HG03378 (cell line): Measurements from ENCODE around the gene MAP3K19.

Experiments used
- ATAC-seq: cut with Tn5 transposase; IDR thresholded peaks from one replicate; pipeline ENCODE4 v1.9.1; 2021; ENCODE audit warnings: mild to moderate bottlenecking, moderate library complexity; ENCODE audit not compliant: unreplicated experiment

The MAP3K19 gene

DNA sequence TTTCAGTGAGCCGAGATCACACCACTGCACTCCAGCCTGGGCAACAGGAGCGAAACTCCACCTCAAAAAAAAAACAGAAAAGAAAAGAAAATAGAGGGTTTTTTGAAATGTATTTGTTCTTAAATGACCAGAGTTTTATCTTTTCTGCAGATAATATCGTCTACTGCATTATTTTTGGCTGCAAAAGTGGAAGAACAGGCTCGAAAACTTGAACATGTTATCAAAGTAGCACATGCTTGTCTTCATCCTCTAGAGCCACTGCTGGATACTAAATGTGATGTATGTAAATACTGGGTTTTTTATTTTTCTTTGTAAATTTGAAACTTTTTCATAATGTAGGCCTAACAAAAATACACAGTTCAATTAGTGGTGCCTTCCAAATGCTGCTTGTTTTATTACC, 110.6 kb downstream of the MAP3K19 start:
- ATAC-seq = no peak

GRCh38 chr2:134934641-134935040, 112.6 kb downstream of the MAP3K19 start:
- ATAC-seq = no peak

- ATAC-seq = no peak
Observed at GRCh38 chr2:134934150-134934549, 113.1 kb downstream of the MAP3K19 start.

- no peak for ATAC-seq
Observed at GRCh38 chr2:134933732-134934131, 113.5 kb downstream of the MAP3K19 start.

DNA sequence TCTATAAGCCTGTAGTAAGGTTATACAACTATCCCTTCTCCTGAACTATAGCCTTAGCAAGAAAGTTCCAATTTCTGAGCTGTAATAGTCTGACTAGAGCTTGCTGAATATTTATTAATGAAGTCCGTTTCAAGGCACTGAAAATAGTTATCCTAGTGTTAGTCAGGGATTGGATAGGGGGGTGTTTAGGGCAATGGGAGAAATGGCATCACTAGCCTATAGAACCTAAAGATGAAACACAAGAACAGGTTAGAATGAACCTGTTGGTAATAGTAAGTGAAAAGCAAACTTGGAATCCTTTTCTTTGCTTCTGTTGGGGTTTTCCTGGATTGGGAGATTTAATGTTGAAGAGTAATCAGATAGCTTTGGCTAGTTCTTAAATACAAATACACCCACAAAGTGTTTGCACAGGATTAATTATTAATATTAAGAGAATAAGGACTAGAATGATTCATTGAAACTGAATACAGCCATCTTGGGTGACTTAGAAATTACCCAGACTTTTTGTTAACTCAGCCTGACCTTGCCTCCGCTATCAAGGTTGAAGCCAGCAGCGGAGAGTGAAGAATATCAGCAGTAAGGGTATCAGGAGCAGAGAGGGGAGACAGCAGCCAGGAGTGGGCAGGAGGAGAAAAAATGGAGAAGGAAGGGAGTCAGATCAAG, 114.3 kb downstream of the MAP3K19 start:
- no peak for ATAC-seq

DNA sequence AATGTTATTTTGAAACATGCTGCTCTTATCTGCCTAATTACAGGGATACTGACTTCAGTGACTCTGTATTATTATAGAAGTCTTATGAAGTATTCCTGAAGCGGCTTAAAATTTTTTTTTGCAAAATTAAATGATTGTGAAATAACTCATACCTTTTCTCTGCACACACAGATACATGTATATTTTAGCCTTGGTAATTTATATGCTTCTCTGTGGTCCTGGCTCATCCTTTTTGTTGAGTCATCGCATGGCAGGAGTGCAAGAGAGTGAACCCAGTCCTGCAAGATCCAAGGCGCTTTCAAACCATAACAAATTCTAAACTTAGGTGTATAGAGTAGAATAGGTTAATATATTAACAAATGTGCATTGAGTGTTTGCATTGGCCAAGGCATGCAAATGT, 120.1 kb downstream of the MAP3K19 start:
- ATAC-seq = no peak

- ATAC-seq = no peak
Observed at GRCh38 chr2:134926231-134926931, 120.9 kb downstream of the MAP3K19 start.

DNA sequence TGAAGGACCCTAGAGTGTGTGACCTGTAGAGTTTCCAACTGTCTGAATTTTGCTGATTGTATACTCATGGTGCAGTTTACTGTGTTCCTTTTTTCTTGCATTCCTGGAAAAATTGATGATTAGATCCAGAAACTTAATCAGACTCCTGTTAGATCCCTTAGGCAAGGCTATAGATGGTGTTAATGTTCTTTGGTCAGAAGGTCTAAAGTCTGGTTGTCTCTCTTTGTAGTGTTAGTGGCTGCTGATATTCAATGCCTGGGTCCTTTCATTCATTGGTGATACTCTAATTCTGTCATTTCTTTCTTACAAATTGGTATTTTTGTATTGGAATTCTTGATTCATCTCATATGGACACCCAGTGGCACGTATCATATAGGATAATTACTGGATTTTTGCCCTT, 122.3 kb downstream of the MAP3K19 start:
- no peak for ATAC-seq

DNA sequence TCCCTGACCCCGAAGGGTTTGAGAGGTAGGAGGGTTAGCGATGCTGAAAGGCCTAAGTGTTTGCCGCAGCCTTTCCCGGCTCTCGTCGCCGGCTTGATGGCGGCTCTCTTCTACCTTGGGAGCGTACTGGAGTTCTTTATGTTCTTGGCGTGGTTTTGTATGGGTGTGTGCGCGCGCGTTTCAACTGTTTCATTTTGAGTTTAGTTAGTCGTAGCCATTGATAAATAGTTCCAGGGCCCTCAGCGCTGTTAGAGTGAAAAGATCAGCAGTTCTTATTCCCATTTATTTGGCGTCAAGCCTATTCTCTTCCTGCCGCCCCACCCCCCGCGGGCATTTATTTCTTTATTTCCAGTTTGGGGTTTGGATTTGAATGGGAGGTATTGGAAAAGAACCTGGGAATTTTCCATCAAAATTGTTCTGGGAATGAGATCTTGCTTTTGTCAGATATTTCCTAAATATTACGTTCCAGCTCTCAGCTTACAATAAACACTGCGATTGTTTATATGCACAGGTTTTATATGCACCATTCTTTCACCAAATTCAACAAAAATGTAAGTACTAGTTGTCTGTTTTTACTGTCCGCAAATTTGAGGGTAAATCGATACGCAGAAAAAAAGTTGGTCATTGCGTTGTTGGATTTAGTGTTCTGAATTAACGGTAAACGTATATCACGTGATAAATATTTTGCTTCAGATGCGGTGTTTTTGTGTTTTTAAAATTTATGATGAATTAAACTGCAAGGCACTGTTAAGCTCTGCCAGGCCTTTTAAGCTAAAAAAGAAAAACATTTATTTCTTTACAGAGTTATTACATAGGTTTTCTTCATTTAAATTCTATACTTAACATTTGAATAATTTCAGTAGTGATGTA, 127.7 kb downstream of the MAP3K19 start:
- no peak for ATAC-seq

- peak; percentile 81 for ATAC-seq
Observed at GRCh38 chr2:134918526-134919340, 128.5 kb downstream of the MAP3K19 start, which contains the start of gene CCNT2. Gene CCNT2 (plus strand): TSS chr2:134918822. CDS start chr2:134918855, 33 bp downstream.

- peak; percentile 79 for ATAC-seq
Observed at GRCh38 chr2:134917888-134918525, 129.2 kb downstream of the MAP3K19 start.

- ATAC-seq = no peak
Observed at GRCh38 chr2:134917360-134917865, 129.8 kb downstream of the MAP3K19 start.
